NOMO-1 (cell line): ENCODE measurements around the gene RNF168.
"Not testable (repeated sequence)": the region's sequence is repeated elsewhere in the genome, so short reads cannot be mapped to it uniquely, and the experiment has no call there.

Experiments
- DNase-seq, 2 experiments: peaks; one replicate each; lab custom pipeline; 2025; ENCODE audit not compliant: unreplicated experiment in 2 of 2; lab: John Stamatoyannopoulos, UW

Gene RNF168

GRCh38 chr3:196517162-196517800, 13.7 kb upstream of the RNF168 start:
- DNase-seq: peak in 1 of 2 experiments; percentile 26

GRCh38 chr3:196514913-196515621, 11.5 kb upstream of the RNF168 start, which contains the start of gene SMCO1:
TSS of gene SMCO1 (minus strand) at chr3:196515346. CDS start at chr3:196515209, 137 bp downstream.
- DNase-seq: no peak

- no peak for DNase-seq
Observed at GRCh38 chr3:196514350-196514716, 10.8 kb upstream of the RNF168 start.

GRCh38 chr3:196513697-196514349, 10.3 kb upstream of the RNF168 start:
- DNase-seq: no peak

GRCh38 chr3:196511646-196512425, 8.3 kb upstream of the RNF168 start:
- not testable (repeated sequence) for DNase-seq

DNA sequence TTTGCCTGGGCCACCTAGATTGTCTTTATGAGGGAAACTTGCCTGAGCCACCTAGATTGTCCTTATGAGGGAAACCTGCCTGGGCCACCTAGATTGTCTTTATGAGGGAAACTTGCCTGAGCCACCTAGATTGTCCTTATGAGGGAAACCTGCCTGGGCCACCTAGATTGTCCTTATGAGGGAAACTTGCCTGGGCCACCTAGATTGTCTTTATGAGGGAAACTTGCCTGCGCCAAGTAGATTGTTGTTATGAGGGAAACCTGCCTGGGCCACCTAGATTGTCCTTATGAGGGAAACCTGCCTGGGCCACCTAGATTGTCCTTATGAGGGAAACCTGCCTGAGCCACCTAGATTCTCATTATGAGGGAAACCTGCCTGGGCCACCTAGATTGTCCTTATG, 7.5 kb upstream of the RNF168 start:
- DNase-seq: not testable (repeated sequence)

- no peak for DNase-seq
Observed at GRCh38 chr3:196506687-196507086, 3.1 kb upstream of the RNF168 start.

- no peak for DNase-seq
Observed at GRCh38 chr3:196504556-196504955, 988 bp upstream of the RNF168 start.

- not testable (repeated sequence) for DNase-seq
Observed at GRCh38 chr3:196504077-196504398, 470 bp upstream of the RNF168 start.

DNA sequence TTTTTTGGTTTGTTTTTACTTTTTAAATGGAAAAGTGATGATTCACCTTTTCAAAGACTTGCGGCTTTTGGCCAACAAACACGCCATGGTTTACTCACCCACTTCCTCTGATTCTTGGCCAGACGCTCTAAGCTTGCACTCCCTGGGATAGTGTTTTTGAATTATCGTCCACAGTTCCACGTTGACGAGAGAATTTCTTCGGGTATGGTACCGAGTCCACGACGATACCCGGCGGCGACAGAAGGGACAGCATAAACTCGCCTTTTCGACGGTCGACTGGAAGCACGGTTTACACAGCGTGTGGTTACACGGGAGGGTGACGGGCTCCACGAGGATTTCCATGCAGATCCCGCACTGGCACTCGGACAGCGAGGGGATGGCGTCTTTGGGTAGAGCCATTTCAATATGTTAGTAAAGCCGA, 783 bp downstream of the RNF168 start:
- peak; percentile 80 to 83 for DNase-seq

GRCh38 chr3:196501316-196502044, 2.1 kb downstream of the RNF168 start:
- peak in 1 of 2 experiments; percentile 62 for DNase-seq

- DNase-seq: no peak
Observed at GRCh38 chr3:196499807-196500524, 3.6 kb downstream of the RNF168 start.

- DNase-seq: no peak
Observed at GRCh38 chr3:196499061-196499460, 4.5 kb downstream of the RNF168 start.

- no peak for DNase-seq
Observed at GRCh38 chr3:196498297-196498696, 5.3 kb downstream of the RNF168 start.

DNA sequence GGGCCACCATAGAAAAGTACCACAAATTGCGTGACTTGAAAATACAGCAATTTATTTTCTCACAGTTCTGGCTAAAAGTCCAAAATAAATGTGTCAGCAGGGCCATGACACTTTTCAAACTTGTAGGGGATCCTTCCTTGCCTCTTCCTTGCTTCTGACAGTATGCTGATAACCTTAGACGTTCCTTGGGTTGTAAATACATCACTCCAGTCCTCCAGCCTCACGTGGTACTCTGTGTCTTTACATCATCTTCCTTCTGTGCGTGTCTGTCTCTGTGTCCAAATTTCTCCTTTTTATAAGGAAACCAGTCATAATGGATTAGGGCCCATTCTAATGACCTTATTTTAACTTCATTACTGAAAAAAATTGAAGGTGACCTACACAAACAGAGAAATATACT, 7.4 kb downstream of the RNF168 start:
- no peak for DNase-seq

GRCh38 chr3:196493292-196493691, 10.3 kb downstream of the RNF168 start:
- DNase-seq: no peak

DNA sequence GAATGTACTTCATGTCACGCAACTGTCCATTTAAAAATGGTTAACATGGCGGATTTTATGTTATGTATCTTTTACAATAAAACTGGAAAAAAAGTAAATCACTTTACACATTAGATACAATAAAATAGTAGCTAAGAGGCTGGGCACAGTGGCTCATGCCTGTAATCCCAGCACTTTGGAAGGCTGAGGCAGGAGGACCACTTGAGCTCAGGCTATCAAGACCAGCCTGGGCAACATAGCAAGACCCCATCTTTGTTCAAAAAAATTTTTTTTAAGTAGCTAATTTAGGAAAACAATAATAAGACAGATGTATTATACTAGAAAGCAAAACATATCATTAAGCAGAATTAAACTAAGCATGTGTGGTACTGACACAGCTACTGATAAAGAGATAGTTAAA, 11.5 kb downstream of the RNF168 start:
- no peak for DNase-seq

DNA sequence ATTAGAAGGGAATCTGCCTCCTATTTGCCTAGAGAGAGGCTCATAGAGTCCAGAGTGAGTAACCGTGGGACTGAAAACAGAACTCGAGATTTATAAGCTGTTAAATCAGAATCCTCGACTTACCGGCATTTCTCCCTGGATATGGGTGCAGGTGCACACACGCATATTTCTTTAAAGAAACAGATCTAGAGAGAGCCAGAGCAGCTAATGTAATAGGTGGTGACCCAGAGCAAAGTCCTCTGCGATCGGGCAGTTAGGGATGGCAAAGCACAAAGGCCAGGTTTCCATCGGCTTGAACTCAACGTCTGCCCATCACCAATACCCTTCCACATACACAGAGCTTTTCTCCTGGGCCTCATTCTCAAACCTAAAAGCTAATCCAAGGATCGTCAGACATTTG, 13.8 kb downstream of the RNF168 start:
- DNase-seq: no peak

DNA sequence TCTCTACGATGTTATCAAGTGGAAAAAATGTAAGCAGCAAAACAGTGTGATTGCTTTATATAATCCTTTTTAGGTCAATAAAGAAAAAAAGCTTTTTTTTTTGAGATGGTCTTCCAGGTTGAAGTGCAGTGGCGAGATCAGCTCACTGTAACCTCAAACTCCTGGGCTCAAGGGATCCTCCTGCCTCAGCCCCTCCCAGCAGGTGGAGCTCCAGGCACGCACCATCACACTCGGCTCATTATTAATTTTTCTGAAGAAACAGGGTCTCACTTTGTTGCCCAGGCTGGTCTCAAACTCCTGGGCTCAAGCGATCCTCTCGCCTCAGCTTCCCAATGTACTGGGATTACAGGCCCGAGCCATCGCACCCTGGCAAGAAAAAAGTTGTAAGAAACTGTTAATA, 17.3 kb downstream of the RNF168 start:
- no peak for DNase-seq

DNA sequence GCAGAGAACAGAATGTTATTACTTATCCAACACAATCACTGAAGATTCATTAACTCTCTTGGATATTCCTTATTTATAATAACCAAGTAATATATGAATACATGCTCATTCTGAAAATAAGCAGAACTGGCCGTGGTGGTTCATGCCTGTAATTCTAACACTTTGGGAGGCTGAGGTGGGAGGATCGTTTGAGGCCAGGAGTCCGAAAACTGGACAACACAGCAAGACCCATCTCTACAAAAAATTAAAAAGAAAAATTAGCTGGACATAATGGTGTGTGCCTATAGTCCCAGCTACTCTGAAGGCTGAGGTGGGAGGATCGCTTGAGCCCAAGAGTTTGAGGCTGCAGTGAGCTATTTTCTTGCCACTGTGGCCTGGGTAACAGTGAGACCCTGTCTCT, 25.9 kb downstream of the RNF168 start:
- no peak for DNase-seq
